Globus pallidus (tissue), 1 donor: ENCODE measurements around the gene BTK.

Experiments
- DNase-seq: peaks from one replicate; pipeline ENCODE4 v3.0.0-alpha.2; 2015; ENCODE audit warnings: low spot score

Gene BTK

DNA sequence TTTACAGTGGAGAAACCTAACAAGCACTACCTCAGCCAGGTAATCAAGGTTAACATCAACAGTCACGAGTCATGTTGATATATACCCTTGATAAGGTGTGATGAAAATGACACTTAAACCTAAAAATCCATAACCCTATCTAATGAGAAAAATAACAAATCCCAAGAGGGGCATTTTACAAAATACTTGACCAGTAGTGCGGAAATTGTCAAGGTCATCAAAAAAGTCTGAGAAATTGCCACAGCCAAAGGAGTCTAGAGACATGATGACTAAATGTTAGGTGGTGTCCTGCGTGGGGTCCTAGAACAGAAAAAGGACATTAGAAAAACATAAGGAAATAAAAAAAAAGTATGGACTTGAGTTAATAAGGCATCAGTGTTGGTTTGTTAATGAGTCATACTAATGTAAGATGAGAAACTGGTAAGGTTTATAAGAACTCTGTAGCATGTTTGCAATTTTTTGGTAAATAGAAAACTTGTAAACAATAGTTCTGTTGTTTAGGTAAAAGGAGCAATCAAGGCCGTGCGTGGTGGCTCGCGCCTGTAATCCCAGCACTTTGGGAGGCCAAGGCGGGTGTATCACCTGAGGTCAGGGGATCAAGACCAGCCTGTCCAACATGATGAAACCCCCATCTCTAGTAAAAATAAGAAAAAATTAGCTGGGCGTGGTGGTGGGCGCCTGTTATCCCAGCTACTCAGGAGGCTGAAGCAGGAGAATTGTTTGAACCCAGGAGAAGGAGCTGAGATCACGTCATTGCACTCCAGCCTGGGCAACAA is 7.7 kb upstream of the BTK start:
- DNase-seq, result no peak

DNA sequence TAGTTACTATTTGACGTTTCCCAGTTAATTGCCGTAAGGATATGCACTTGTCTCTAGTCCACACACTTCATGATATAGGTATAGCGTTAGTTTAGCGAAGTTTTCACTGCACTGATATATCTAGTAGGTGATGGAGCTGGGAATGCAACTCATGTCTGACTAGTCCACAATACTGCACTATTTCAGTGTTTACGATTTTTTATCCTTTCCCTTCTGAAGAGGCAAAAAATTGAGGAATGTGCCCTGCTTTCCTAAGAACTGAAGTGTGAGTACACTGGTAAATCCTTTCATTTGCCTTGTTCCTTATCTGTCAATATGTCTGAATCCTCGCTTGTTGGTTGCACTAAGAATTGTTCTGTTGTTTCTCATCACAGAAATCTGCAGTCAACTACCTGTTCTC is 5.8 kb upstream of the BTK start:
- no peak for DNase-seq

DNA sequence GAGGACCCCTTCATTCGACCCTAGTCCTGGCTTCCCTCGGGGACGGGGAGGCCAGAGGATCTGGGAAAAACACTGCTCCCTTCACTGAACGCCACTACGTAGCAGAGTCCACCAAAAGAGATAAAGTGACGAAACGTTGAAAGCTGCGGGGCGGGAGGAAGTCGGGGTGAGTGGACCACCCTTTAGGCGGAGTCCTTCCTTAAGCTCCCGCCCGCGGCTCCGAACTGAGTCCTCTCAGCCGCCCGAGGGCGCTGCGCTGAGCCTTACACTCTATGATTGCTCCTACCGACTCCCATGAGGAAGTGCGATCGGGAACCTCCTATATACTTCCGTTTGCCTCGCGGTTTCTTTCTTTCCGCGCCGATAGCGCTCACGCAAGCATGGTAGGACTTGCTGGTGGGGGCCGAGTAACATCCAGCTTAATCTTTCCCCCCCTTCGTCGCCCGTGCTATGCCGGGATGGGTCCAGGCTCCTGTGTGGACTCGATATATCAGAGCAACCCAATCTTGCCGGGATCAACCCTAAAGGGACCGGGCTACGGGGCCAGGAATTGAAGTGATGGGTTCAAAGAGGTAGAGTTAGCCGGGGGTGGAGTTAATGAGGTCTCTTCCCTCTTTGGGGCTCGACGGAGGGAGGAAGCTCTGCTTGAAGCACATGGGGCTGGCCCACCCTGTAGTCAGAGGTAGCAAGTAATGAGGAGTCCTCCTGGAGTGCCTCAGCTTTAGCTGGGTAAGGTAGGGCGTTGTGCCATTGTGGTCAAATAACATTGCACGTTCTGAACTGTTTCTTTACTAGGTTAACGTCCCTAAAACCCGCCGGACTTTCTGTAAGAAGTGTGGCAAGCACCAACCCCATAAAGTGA is 4.9 kb upstream of the BTK start, which contains the start of gene RPL36A:
Gene RPL36A (plus strand): TSS at position 348 of the 862 bp plus-strand sequence. CDS start 33 bp downstream, at position 381.
- DNase-seq, result peak; percentile 82

DNA sequence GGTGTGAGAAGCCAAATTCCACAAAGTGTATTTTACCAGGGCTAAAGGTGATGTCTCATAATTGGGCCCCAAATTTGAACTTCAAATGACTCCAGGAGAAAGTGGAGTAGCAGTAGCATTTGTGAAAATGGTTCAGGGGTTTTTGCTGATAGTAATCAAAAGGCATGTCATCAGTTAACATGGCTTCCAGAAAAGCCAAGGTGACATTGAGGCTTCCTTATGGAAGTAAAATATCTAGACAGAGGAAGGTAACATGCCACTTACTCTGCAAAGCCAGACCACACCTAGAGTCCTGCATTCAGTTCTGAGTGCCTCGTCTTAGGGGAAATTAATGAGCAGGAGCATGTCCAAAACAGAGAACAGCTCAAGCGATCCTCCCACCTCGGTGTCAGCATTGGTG is 2.6 kb upstream of the BTK start:
- DNase-seq, result no peak

DNA sequence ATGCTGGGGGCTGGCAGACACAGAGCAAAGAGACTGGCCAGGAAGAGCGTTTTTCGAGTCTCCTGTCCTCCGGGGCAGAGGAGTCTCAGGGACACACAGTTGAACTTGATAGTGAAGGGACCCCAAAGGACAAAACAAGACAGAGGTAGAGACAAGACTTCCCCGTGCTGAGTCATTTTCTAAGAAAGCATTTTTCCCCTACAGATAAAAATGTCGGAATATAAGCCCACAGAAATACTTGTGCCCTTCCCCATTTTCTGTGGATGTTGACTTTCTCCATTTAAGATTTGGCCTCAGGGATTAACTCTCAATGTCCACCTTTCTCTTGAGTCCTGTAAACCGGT is 523 bp upstream of the BTK start:
- DNase-seq, result no peak

DNA sequence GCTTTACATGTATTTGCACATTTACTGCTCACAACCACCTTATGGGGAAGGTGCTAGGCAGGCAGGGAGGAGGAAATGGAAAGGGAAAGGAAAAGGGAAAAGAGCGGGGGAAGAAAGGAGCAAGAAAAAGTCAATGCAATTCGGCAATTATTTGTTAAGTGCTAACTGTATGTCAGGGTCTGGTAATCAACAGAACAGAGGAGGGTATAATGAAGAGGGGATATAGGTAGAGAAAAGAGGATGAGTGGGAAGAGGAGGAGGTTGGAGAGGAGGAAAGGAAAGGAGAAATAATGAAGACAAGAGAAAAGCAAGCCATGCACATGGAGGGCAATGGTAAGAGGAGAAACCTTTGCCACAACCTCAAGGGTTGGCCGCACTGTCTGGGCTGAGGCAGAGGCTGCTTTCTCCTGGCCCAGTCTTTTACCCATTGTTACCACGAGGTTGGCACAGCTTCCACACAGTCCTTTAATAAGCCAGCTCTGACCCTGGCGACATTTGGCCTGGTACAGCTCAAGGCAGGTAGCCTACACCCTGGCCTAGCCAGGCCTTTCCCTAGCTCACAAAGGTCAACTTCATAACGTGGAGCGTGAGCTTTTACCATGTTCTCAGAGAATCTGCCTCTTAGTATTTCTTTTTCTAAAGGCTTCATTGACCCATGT is 836 bp downstream of the BTK start:
- DNase-seq, result no peak

DNA sequence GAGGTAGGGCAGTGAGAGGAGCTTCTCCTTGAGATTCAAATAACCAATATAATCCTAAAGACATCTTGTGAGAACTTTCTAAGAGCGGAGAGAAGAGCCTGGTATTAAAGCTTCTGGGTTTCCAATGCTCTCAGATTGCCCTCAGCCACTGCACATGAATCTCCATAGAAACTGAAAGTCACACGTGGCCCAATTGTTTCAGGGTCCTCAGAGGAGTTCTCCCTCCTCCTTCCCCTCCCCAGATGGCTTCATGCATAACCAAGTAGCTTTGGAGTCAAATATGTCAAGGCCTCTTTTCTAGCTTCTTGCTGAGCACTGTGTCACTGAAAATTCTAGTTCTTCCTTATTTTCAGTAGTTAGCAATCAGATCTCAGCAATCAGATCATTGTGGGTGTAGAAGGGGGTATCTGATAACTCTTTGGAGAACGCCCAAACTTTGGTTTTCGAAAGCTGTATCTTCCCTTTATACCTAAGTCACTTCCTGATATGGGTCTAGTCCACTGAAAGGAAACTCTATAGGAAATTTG is 2.2 kb downstream of the BTK start:
- no peak for DNase-seq

DNA sequence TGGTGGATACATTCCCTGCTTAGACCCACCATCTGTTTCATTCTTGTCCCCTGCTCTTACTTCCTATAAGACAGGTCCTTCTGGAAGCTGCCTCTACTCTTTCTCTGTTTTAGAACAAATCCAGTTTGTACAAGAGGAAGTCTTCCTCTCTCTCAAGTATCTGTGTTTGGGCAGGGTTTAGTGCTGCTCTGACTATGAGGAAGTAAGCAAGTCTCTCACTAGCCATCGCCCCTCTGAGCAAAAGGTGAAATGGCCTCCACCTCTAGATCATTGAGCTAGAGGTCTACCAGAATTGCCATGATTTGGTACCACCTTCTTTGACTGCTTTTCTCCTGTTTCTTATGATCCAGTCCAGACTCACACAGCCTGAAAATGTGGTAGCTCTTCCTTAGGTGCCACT is 8.4 kb downstream of the BTK start:
- no peak for DNase-seq

DNA sequence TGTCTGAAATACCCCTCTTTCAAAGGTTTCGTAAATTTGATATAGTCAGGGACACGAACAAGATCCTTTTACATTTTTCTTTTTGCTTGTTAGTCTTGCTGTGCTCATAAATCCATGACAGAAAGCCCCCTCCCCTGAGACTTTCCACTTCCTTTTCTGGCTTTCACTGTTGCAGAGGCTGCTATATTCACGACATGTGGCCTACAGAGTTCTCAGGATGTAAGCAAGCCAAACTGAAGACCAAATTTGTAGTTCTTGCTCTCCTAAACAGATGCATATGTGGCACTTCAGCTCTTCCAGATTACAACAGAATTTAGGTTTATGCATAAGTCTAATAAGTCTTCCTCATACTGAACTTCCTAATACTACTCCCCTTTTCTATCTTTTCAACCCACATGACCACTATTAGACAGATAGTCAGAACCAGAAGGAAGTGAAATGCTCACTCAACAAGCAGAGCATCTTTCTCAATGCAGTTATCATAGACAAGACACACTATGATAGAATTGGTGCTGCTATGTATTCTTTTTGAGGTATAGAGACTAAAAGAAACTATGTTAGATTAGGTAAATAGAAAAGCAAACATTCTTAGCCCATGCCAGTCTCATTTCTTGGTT is 15.0 kb downstream of the BTK start:
- no peak for DNase-seq

DNA sequence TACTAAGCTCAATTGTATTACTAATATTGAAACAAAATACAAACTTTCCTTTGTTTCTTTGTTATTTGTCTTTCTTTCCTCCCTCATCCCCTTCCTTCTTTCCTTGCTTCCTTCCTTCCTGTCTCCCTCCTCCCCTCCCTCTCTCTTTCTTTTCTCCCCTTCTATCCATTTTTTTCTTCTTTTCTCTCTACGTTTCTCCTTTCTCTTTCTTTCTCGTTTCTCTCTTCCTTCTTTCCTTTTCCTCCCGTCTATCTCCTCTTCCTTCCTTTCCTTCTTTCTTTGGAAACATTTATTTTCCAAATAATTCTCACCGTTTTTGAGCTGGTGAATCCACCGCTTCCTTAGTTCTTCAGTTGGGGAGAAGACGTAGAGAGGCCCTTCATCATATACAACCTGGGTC is 16.3 kb downstream of the BTK start:
- no peak for DNase-seq

DNA sequence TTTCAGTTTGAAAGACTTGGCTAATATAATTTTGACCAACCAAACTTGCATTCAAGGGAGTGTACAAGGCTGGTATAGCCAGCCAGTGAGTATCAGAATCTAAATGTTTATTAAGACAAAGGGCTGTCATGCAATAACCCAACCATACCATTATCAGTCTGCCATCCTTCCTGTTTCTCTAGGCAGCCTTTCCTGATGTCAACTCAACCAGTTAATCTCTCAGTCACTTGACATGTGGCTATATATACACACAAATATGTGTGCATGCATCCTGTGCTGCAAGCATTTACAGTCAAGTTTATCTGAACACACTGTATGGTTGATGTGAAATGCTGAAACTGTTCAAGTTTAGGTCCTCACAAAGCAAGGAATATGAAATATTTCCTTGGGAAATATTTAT is 17.2 kb downstream of the BTK start:
- no peak for DNase-seq

DNA sequence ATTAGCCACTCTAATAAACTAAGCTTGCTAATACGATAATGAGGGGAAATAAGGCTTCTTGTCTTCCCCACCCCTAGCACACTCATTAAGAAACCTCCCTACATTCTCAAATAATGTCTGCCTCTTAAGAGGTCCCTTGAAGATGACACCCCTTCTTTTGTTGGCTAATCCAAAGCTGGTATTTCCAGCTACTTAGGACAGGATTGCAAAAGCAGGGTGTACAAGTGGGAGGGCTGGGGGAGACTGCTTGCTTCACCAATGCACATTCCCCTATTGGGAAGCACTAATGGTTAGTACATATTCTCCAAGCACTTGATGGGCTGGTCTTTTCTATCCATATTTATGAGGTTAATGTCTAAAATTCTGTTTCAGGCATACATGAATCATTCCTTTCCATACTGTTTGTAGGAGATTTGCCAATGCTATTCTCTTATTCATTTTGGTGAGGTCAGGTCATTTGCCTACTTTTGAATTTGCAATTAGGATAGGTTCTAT is 20.6 kb downstream of the BTK start:
- no peak for DNase-seq

DNA sequence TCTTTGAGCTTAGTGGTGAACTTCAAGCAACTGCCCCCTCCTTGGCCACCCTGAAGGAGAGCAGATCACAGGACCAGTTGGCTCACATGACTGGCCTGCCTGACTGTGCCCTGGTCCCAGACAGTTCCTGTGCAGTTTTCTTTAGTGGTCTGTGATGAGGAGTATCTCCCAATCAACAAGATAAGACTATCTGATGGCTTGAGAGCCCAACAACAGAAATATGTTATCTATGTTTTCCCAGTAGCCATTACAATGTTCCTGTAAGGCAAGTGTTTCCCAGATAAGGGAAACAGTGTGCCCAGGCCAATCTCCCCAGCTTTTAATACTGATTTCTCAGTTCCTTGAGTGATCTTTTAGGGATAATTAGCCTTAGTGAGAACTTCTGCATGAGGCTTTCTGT is 23.2 kb downstream of the BTK start:
- no peak for DNase-seq

DNA sequence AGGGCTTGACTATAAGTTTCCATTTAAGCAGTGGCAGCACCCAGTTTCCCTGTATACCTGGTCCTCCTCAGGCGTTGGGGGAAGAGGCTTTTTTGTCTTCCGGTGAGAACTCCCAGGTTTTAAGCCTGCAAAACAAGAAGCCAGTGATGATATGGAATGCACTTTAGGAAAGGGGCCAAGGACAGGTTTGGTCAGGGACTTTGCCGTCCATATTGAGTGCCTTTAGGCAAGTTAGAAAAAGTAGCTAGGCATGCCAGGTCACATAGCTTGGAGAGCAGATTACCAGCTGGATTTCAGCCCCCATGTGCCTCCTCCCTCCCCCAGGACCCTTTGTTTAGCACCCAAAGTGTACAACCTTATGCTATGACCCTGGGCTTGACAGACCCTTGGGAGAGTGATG is 23.9 kb downstream of the BTK start:
- DNase-seq, result no peak

DNA sequence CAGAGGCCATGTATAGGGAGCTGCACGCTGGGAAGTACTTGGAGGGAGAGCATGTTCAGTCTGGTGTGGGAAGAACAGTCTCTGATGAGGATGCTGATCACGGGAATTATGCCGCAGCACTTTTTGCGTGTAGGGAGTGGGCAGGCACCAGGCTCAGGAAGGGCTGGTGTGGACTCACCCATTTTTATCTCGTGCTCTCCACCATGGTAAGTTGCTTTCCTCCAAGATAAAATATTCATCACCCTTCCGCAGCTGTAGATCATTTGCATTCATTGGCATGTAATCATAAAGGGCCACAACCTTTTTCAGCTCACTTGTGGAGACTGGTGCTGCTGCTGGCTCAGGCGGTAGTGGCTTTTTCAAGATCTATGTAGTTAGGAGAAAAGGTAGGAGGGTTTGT is 25.6 kb downstream of the BTK start:
- no peak for DNase-seq

DNA sequence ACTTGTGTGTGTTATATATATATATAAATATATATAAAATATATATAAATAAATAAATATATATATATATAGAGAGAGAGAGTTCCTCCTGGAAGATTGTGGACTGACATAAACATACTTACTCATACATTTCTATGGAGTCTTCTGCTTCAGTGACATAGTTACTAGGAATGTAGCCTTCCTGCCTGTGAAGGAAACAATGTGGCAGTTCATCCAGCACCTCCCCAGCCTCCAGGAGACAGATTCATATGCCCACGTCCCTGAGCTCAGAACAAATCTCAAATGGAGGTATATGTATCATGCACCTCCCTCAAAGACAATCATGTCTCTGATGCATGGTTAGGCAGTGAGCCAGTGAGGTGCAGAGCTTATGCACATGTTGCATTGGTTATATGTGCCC is 26.0 kb downstream of the BTK start:
- DNase-seq, result no peak

DNA sequence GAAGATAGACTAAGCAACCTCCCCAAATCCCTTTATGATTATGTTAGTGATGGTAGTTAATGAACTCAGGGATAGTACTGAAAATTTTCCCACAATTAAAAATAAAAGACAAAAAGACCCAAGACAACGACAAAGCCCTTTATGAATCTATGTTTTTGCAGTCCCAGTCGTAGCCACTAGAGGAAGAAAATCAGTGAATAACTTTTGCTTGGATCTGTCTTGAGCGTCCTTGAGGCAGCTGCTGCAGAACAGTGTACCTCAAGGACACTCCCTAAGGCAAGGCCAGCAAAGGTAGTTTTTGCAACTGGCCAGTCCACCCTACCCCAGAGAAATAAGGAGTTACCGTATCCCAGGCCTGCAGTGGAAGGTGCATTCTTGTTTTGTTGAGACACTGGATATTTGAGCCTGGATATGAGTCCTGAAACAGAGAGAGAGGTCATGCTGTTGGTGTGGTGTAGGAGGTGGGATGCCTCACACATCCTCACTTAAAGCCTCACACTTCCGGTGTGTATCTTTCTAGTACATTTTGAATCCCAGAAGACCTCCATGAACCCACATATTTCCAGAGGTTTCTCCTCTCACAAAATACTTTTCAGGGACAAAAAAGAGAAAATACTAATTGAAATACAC is 28.7 kb downstream of the BTK start:
- DNase-seq, result no peak

DNA sequence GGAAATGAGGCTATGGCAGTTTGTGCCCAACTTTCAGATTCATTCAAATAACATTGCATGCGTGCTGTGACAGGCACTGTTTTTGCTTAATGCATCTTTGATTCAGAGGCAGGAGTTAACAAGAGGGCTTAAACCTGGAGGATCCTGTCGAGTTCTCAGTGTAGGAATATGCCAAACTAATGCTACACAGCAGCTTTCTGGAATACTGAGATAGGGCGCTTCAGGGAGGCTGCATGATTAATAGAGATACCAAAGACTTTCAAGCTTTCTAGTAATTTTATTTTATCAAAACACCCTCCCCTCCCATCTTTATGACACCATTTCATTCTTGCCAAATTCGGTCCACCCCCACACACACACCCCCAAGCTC is 36.8 kb downstream of the BTK start:
- no peak for DNase-seq

DNA sequence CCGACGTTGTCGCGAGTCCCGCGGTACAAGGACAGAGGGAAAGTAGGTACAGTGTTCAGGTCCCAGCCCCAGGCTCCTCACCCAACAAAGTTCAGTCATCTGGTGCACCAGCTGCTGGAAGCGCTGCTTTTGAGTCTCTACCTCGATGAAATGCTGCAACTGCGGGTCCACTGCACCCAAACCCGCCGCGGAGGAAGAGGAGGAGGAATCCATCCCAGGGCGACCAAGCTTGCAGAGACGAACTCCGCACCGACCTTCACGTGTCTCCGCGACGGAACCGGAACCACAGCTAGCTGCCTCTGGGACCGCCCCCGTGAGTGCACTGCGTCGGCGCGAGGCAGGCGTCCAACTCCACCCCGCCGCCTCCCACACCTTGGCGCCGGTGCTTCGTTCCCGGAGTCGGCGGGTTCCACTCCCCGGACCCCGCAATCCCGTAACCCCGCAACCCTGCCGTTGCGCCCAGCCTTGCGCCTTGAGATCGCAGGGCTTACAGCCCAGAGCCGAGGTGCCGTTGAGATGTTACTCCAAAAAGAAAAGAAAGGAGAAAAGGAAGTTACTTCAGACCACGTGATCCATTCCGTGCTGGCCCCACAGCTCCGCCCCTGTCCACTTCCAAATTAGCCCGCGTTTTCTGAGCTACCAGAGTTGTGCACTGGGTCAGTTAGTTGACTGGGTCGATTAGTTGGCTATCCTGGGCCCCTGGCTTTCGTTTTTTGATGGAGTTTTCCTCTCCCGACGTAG is 37.4 kb downstream of the BTK start, which contains the start of gene TIMM8A:
Gene TIMM8A (minus strand): TSS at position 291 of the 741 bp plus-strand sequence. CDS start 78 bp downstream, at position 213.
- DNase-seq, result peak; percentile 52

DNA sequence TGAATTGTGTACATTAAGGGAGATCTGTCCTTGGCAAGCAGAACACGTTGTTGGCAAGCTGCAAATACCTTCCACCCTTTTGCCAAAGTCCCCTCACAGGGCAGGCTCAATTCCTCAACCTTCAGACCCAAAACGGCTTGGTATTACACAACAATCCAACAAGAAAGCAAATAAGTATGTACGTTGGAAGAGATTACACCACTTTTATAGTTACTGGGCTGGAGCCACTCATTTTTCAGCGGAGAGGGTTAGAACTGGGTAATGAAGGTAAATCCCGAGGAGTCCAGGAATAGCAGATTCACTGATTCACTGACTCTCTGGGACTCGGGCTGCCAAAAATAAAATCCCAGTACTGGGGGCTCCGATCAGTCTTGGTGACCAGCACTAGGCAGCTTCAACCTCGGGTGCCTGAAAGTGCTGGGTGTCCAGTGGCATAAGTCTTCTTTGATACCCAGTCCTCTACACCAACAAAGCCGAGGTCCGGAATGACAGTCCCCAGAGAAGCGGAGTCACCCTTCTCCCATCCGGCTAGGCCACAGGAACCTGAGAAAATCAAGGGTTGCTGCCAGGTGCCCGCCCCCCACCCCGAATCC is 38.0 kb downstream of the BTK start:
- peak; percentile 0 for DNase-seq
